IMR-90 (cell line): ENCODE results near the gene KRT3. TPM values are rescaled to one million over a fixed set of nuclear protein-coding genes. Genes with fewer than 3 reads are reported as not detected.

Experiments
- ATAC-seq: fragments of 200-7000 bp; cut with Tn5 transposase; 2 replicates; pipeline ENCODE4 v1.9.1; 2020; ENCODE audit warnings: low read depth, mild to moderate bottlenecking, moderate library complexity
- BruUV-seq: library from RNA; stranded (reverse); fragments of 400-500 nt; replicated peaks from 2 replicates; lab custom pipeline; 2021; lab: Mats Ljungman, UMichigan
- CTCF ChIA-PET: fragments of 300-600 bp; formaldehyde crosslinking; extraction: SDS; loops from one replicate; lab custom pipeline; 2021; ENCODE audit warnings: antibody characterized with exemption; lab: Yijun Ruan, JAX
- POLR2A ChIA-PET: fragments of 300-600 bp; sonication (Branson Sonifier 250); formaldehyde crosslinking; loops from one replicate; lab custom pipeline; 2022; ENCODE audit warnings: antibody characterized with exemption; ENCODE audit not compliant: unreplicated experiment; lab: Charles Lee
- DNase-seq: peaks from one replicate; pipeline ENCODE4 v3.0.0; 2013
- H2AFZ ChIP-seq: replicated peaks from 2 replicates; pipeline ENCODE3; 2013; ENCODE audit warnings: low read length, mild to moderate bottlenecking; ENCODE audit not compliant: poor library complexity
- H2AK5ac ChIP-seq: 2 replicates; pipeline ENCODE4 v1.6.1; 2013; ENCODE audit warnings: low read depth, low read length, inconsistent platforms
- H2AK9ac ChIP-seq: replicated peaks from 2 replicates; pipeline ENCODE3; 2013; ENCODE audit warnings: mild to moderate bottlenecking, low read depth, low read length, moderate library complexity; ENCODE audit not compliant: poor library complexity
- H2BK120ac ChIP-seq: 2 replicates; pipeline ENCODE4 v1.6.1; 2013; ENCODE audit warnings: low read depth, low read length, inconsistent platforms
- H2BK15ac ChIP-seq: 3 replicates; pipeline ENCODE4 v1.6.1; 2013; ENCODE audit warnings: low read depth, low read length, inconsistent platforms
- H2BK20ac ChIP-seq: 2 replicates; pipeline ENCODE4 v1.6.1; 2013; ENCODE audit warnings: low read depth, mild to moderate bottlenecking, inconsistent platforms, low read length, moderate library complexity
- H2BK5ac ChIP-seq: 2 replicates; pipeline ENCODE4 v1.6.1; 2013; ENCODE audit warnings: mild to moderate bottlenecking, low read depth, low read length, inconsistent platforms; ENCODE audit not compliant: poor library complexity, severe bottlenecking
- H3K14ac ChIP-seq: replicated peaks from 2 replicates; pipeline ENCODE4 v1.6.1; 2013; ENCODE audit warnings: low read depth, low read length, inconsistent platforms
- H3K18ac ChIP-seq: 2 replicates; pipeline ENCODE4 v1.6.1; 2013; ENCODE audit warnings: low read depth, low read length, control low read depth
- H3K23ac ChIP-seq: 2 replicates; pipeline ENCODE4 v1.6.1; 2013; ENCODE audit warnings: low read depth, low read length, inconsistent platforms
- H3K27ac ChIP-seq: 2 replicates; pipeline ENCODE4 v1.5.1; 2013; ENCODE audit warnings: mild to moderate bottlenecking, control low read depth, low read length; ENCODE audit not compliant: insufficient read depth
- H3K27me3 ChIP-seq: 2 replicates; pipeline ENCODE4 v1.6.1; 2013; ENCODE audit warnings: low read length; ENCODE audit not compliant: control insufficient read depth, insufficient read depth
- H3K36me3 ChIP-seq: 2 replicates; pipeline ENCODE4 v1.6.1; 2013; ENCODE audit warnings: low read length, mixed read lengths; ENCODE audit not compliant: control insufficient read depth, insufficient read depth
- H3K4ac ChIP-seq: 2 replicates; pipeline ENCODE4 v1.6.1; 2013; ENCODE audit warnings: low read depth, low read length, inconsistent platforms
- H3K4me1 ChIP-seq: 2 replicates; pipeline ENCODE4 v1.6.1; 2013; ENCODE audit warnings: low read length, mixed read lengths; ENCODE audit not compliant: control insufficient read depth, insufficient read depth
- H3K4me2 ChIP-seq: 2 replicates; pipeline ENCODE4 v1.6.1; 2013; ENCODE audit warnings: low read depth, mild to moderate bottlenecking, control low read depth, low read length, moderate library complexity
- H3K4me3 ChIP-seq: 2 replicates; pipeline ENCODE4 v1.5.1; 2013; ENCODE audit warnings: low read depth, mild to moderate bottlenecking, control low read depth, low read length, moderate library complexity; ENCODE audit not compliant: insufficient read depth
- H3K56ac ChIP-seq: 2 replicates; pipeline ENCODE4 v1.6.1; 2013; ENCODE audit warnings: low read length, inconsistent platforms; ENCODE audit not compliant: insufficient read depth; ENCODE audit errors: extremely low read depth
- H3K79me1 ChIP-seq, 2 experiments: 2 replicates each; pipeline ENCODE4 v1.6.1; 2013; ENCODE audit warnings: low read length in 2 of 2, inconsistent platforms in 1 of 2, low read depth in 1 of 2
- H3K9ac ChIP-seq: 2 replicates; pipeline ENCODE4 v1.6.1; 2013; ENCODE audit warnings: low read depth, low read length, control low read depth
- H3K9me1 ChIP-seq: 2 replicates; pipeline ENCODE4 v1.6.1; 2013; ENCODE audit warnings: low read length, inconsistent platforms; ENCODE audit not compliant: insufficient read depth
- H3K9me3 ChIP-seq: 2 replicates; pipeline ENCODE4 v1.6.1; 2013; ENCODE audit warnings: low read length; ENCODE audit not compliant: control insufficient read depth, insufficient read depth
- H4K20me1 ChIP-seq: 2 replicates; pipeline ENCODE4 v1.6.1; 2013; ENCODE audit warnings: low read length, inconsistent platforms; ENCODE audit not compliant: insufficient read depth
- H4K5ac ChIP-seq: 2 replicates; pipeline ENCODE4 v1.6.1; 2013; ENCODE audit warnings: mild to moderate bottlenecking, low read depth, low read length, control low read depth
- H4K8ac ChIP-seq, 2 experiments: 2 replicates each; pipeline ENCODE4 v1.6.1; 2013; ENCODE audit warnings: low read depth in 2 of 2, low read length in 2 of 2, control low read depth in 1 of 2, inconsistent platforms in 1 of 2
- H4K91ac ChIP-seq: 2 replicates; pipeline ENCODE4 v1.6.1; 2013; ENCODE audit warnings: low read depth, low read length, inconsistent platforms; ENCODE audit not compliant: insufficient read depth
- BHLHE40 ChIP-seq: fragments of 150-350 bp; IDR thresholded peaks from 2 replicates; pipeline ENCODE4 v1.6.1; 2016; ENCODE audit warnings: mild to moderate bottlenecking, low read depth, low read length
- CEBPB ChIP-seq: IDR thresholded peaks from 2 replicates; pipeline ENCODE4 v1.6.1; 2012; ENCODE audit warnings: low read depth, low read length, improper control_type of control experiment
- CHD1 ChIP-seq: IDR thresholded peaks from 2 replicates; pipeline ENCODE4 v1.6.1; 2012; ENCODE audit warnings: low read depth, low read length, improper control_type of control experiment
- FOS ChIP-seq: fragments of 150-350 bp; IDR thresholded peaks from 2 replicates; pipeline ENCODE4 v1.6.1; 2016; ENCODE audit warnings: low read depth, low read length
- MAZ ChIP-seq: IDR thresholded peaks from 2 replicates; pipeline ENCODE4 v1.6.1; 2012; ENCODE audit warnings: low read depth, mild to moderate bottlenecking, low read length, improper control_type of control experiment, moderate library complexity, borderline replicate concordance
- MXI1 ChIP-seq: IDR thresholded peaks from 2 replicates; pipeline ENCODE4 v1.6.1; 2012; ENCODE audit warnings: low read depth, mild to moderate bottlenecking, low read length, moderate library complexity, borderline replicate concordance
- POLR2A ChIP-seq: IDR thresholded peaks from 2 replicates; pipeline ENCODE4 v1.6.1; 2012; ENCODE audit warnings: mild to moderate bottlenecking, low read depth, low read length
- WGBS, 2 experiments: methylation state at CpG; one replicate each; pipeline versions ENCODE4 v1.1.5 to v1.1.7; 2013; ENCODE audit warnings: missing lambda C conversion rate in 2 of 2; ENCODE audit not compliant: insufficient read length in 1 of 2; ENCODE audit errors: extremely low coverage in 2 of 2; 5-methylcytosine and 5-hydroxymethylcytosine counted together
- dilution Hi-C: fragments of 300-500 bp; cut with HindIII; formaldehyde crosslinking; loops from one replicate; pipeline ENCODE4 v1.14.3; 2018; ENCODE audit warnings: low sequenced_read_pairs; ENCODE audit not compliant: unreplicated experiment
- in situ Hi-C: fragments of 300-500 bp; cut with MboI; formaldehyde crosslinking; loops from 3 replicates; pipeline ENCODE4 v1.14.3; 2019; ENCODE audit warnings: low sequenced_read_pairs, inconsistent platforms, mixed read lengths
- intact Hi-C: fragments of 100-400 bp; cut with micrococcal nuclease; formaldehyde crosslinking; loops from 2 replicates; pipeline ENCODE4 v1.10.0; 2022
- polyA plus RNA-seq, 3 experiments: library from polyadenylated mRNA; depleted of rRNA; stranded (reverse); fragments of >200 nt; gene quantifications; 2 replicates each; pipeline ENCODE4 v1.2.3, GENCODE V29; 2012; ENCODE audit warnings: low replicate concordance in 1 of 3
- total RNA-seq: library from RNA; depleted of rRNA; stranded (reverse); fragments of >200 nt; gene quantifications from 2 replicates; pipeline ENCODE4 v1.2.3, GENCODE V29; 2012
- TF ChIP-seq, protein P1 (sequence below): conservative IDR thresholded peaks from 2 replicates; pipeline ENCODE4 v1.5.1; 2012; ENCODE audit warnings: mild to moderate bottlenecking, low read depth, low read length, improper control_type of control experiment
- TF ChIP-seq, protein P2 (sequence below): fragments of 150-350 bp; IDR thresholded peaks from 2 replicates; pipeline ENCODE4 v1.6.1; 2017; ENCODE audit warnings: mild to moderate bottlenecking, antibody characterized with exemption, low read length, low read depth
- TF ChIP-seq, protein P3 (sequence below): fragments of 150-350 bp; IDR thresholded peaks from 2 replicates; pipeline ENCODE4 v1.6.1; 2016; ENCODE audit warnings: low read depth, mild to moderate bottlenecking, low read length, moderate library complexity, borderline replicate concordance

The KRT3 gene
- total and polyA plus RNA-seq, 2 of the 4 experiments (the other 2 are of a cell fraction) = not detected

DNA sequence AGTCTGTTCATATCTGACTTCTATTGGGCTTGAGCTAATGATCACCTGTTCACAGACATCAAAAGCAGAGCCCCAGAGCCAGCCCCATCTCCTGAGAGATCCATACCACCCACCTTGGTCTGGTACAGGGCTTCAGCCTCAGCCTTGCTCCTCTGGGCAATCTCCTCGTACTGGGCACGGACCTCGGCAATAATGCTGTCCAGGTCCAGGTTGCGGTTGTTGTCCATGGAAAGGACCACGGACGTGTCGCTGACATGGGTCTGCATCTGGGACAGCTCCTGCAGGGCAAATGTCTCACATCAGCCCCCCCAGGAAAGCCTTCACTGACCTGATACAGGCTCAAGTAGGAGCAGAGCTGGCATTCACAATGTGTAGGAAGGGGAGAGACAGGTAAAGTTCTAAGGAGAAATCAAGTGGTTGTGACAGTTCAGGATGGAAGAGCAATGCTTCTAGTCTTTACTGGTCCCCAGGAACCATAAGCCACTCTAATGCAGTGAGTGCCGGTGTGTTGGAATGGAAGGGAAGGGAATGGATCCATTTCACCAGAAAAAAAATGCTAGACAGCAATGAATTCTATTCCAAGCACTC, 12.8 kb upstream of the KRT3 start:
- Histone ChIP-seq H3K9me1 (no peaks in the 10 kb centered on the region), H3K27me3 (peaks cover 48% of the 10 kb centered on the region), H4K20me1 (no peaks in the 10 kb centered on the region), H3K27ac (no peak overlapping the region), H4K8ac (no peak overlapping the region), H3K4me1 (no peaks in the 10 kb centered on the region), H3K4ac (no peak overlapping the region), H3K4me3 (no peak overlapping the region), H3K18ac (no peak overlapping the region), H2BK120ac (no peak overlapping the region), H2BK20ac (no peak overlapping the region), H3K9me3 (no peaks in the 10 kb centered on the region), H3K4me2 (no peak overlapping the region), H2BK5ac (no peak overlapping the region), H3K36me3 (no peaks in the 10 kb centered on the region), H2AK9ac (no peak overlapping the region), H3K9ac (no peak overlapping the region), H2AFZ (no peak overlapping the region), H3K79me1 (no peaks in the 10 kb centered on the region), H2BK15ac (no peak overlapping the region), H4K5ac (no peak overlapping the region), H3K23ac (no peak overlapping the region), H2AK5ac (no peak overlapping the region), H4K91ac (no peak overlapping the region), H3K14ac (no peak overlapping the region), H3K56ac (no peak overlapping the region)
- ChIA-PET POLR2A (no interaction called here), CTCF (interaction anchor here (0.8 kb wide), 1 partner anchor 529 kb away, joined by 3 read pairs; no protein-coding TSS in a partner anchor)
- dilution Hi-C loops (no loop called here), in situ Hi-C loops (no loop called here), intact Hi-C loops (no loop called here)
- BruUV-seq = no TSS peak
- no peak for TF ChIP-seq FOS
- TF ChIP-seq, protein P1, sequence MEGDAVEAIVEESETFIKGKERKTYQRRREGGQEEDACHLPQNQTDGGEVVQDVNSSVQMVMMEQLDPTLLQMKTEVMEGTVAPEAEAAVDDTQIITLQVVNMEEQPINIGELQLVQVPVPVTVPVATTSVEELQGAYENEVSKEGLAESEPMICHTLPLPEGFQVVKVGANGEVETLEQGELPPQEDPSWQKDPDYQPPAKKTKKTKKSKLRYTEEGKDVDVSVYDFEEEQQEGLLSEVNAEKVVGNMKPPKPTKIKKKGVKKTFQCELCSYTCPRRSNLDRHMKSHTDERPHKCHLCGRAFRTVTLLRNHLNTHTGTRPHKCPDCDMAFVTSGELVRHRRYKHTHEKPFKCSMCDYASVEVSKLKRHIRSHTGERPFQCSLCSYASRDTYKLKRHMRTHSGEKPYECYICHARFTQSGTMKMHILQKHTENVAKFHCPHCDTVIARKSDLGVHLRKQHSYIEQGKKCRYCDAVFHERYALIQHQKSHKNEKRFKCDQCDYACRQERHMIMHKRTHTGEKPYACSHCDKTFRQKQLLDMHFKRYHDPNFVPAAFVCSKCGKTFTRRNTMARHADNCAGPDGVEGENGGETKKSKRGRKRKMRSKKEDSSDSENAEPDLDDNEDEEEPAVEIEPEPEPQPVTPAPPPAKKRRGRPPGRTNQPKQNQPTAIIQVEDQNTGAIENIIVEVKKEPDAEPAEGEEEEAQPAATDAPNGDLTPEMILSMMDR = no peak
- TF ChIP-seq CEBPB = no peak
- TF ChIP-seq, protein P2, sequence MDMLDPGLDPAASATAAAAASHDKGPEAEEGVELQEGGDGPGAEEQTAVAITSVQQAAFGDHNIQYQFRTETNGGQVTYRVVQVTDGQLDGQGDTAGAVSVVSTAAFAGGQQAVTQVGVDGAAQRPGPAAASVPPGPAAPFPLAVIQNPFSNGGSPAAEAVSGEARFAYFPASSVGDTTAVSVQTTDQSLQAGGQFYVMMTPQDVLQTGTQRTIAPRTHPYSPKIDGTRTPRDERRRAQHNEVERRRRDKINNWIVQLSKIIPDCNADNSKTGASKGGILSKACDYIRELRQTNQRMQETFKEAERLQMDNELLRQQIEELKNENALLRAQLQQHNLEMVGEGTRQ = no peak
- TF ChIP-seq MXI1 = no peak
- TF ChIP-seq, protein P3, sequence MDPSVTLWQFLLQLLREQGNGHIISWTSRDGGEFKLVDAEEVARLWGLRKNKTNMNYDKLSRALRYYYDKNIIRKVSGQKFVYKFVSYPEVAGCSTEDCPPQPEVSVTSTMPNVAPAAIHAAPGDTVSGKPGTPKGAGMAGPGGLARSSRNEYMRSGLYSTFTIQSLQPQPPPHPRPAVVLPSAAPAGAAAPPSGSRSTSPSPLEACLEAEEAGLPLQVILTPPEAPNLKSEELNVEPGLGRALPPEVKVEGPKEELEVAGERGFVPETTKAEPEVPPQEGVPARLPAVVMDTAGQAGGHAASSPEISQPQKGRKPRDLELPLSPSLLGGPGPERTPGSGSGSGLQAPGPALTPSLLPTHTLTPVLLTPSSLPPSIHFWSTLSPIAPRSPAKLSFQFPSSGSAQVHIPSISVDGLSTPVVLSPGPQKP = no peak
- no peak for TF ChIP-seq POLR2A
- TF ChIP-seq CHD1 = no peak
- no peak for TF ChIP-seq MAZ
- TF ChIP-seq BHLHE40 = no peak
- DNase-seq (no peak), ATAC-seq (no peak)
- WGBS, 2 experiments = 66% methylated on average over 5 of the region's 8 CpGs; no CpG with 5 or more reads in 1 of the 2 experiments
